GM12878 (cell line): Measurements from ENCODE around the gene SORCS1. TPM values are rescaled to one million over a fixed set of nuclear protein-coding genes. Genes with fewer than 3 reads are reported as not detected.

Experiments used
- ATAC-seq: fragments of 200-7000 bp; cut with Tn5 transposase; 3 replicates; pipeline ENCODE4 v1.9.1; 2020; ENCODE audit warnings: mild to moderate bottlenecking, moderate library complexity
- BruUV-seq: library from RNA; stranded (reverse); fragments of 400-500 nt; replicated peaks from 2 replicates; lab custom pipeline; 2021; lab: Mats Ljungman, UMichigan
- CTCF ChIA-PET: fragments of 300-600 bp; sonication (Branson Sonifier 250); formaldehyde crosslinking; extraction: SDS; loops from one replicate; lab custom pipeline; 2021; ENCODE audit warnings: inconsistent platforms; lab: Yijun Ruan, JAX
- POLR2A ChIA-PET: fragments of 350-600 bp; formaldehyde crosslinking; extraction: SDS; loops from one replicate; lab custom pipeline; 2021; ENCODE audit warnings: inconsistent platforms; lab: Charles Lee
- RAD21 ChIA-PET: fragments of 300-600 bp; sonication (Branson Sonifier 250); formaldehyde crosslinking; loops from one replicate; lab custom pipeline; 2023; ENCODE audit warnings: antibody characterized with exemption; ENCODE audit not compliant: unreplicated experiment; lab: Charles Lee
- SMC1A ChIA-PET: fragments of 300-600 bp; sonication (Branson Sonifier 250); formaldehyde crosslinking; loops from one replicate; lab custom pipeline; 2023; ENCODE audit not compliant: unreplicated experiment, uncharacterized antibody; lab: Charles Lee
- DNase-seq: peaks from one replicate; pipeline ENCODE4 v3.0.0-alpha.2; 2011; ENCODE audit warnings: low read depth, low spot score
- FAIRE-seq: peaks from 3 replicates; lab custom pipeline; 2011; peaks lifted over from hg19 to GRCh38; lab: Jason Lieb, UNC
- H2AFZ ChIP-seq: 2 replicates; pipeline ENCODE4 v1.6.0; 2011; ENCODE audit warnings: low read depth, low read length, control low read depth; ENCODE audit not compliant: control insufficient read depth
- H3K27ac ChIP-seq: 2 replicates; pipeline ENCODE4 v1.5.1; 2011; ENCODE audit warnings: control low read depth; ENCODE audit not compliant: control insufficient read depth, insufficient read depth
- H3K27me3 ChIP-seq, 2 experiments: replicated peaks in 1 of 2; 2 replicates each; pipeline versions ENCODE4 v1.6.0 to v1.6.1; 2011; ENCODE audit warnings: low read length in 1 of 2; ENCODE audit not compliant: control insufficient read depth in 2 of 2, insufficient read depth in 2 of 2
- H3K36me3 ChIP-seq, 2 experiments: 2 replicates each; pipeline ENCODE4 v1.5.1; 2011; ENCODE audit warnings: low read length in 1 of 2; ENCODE audit not compliant: control insufficient read depth in 2 of 2, insufficient read depth in 2 of 2
- H3K4me1 ChIP-seq: 2 replicates; pipeline ENCODE4 v1.6.1; 2011; ENCODE audit warnings: mild to moderate bottlenecking, low read length, moderate library complexity, mixed read lengths; ENCODE audit not compliant: control insufficient read depth, insufficient read depth
- H3K4me2 ChIP-seq: 2 replicates; pipeline ENCODE4 v1.6.0; 2011; ENCODE audit warnings: control low read depth; ENCODE audit not compliant: control insufficient read depth, insufficient read depth
- H3K4me3 ChIP-seq: fragments of 200-600 bp; sonication (generic); 2 replicates; pipeline ENCODE4 v1.5.1; 2016
- H3K79me2 ChIP-seq: 2 replicates; pipeline ENCODE4 v1.6.0; 2011; ENCODE audit warnings: low read length; ENCODE audit not compliant: control insufficient read depth, insufficient read depth
- H3K9ac ChIP-seq: 2 replicates; pipeline ENCODE4 v1.8.0; 2011; ENCODE audit warnings: low read length, control low read depth, mixed read lengths; ENCODE audit not compliant: control insufficient read depth, insufficient read depth
- H3K9me3 ChIP-seq: replicated peaks from 3 replicates; pipeline ENCODE4 v1.5.1; 2011; ENCODE audit warnings: mild to moderate bottlenecking, low read length; ENCODE audit not compliant: control insufficient read depth, insufficient read depth
- H4K20me1 ChIP-seq: 2 replicates; pipeline ENCODE4 v1.6.0; 2011; ENCODE audit not compliant: control insufficient read depth, insufficient read depth
- EGR1 ChIP-seq, 2 experiments: IDR thresholded peaks; 1 replicate in 1 of 2; 2 replicates in 1 of 2; pipeline ENCODE4 v1.6.1; 2011 to 2012; ENCODE audit warnings: low read depth in 2 of 2, low read length in 2 of 2, borderline replicate concordance in 1 of 2, mild to moderate bottlenecking in 1 of 2, moderate library complexity in 1 of 2
- ESRRA ChIP-seq: IDR thresholded peaks from 2 replicates; pipeline ENCODE4 v1.6.1; 2012; ENCODE audit warnings: mild to moderate bottlenecking, low read length, improper control_type of control experiment
- ETV6 ChIP-seq, 2 experiments: fragments of 450-650 bp in 1 of 2; IDR thresholded peaks in 1 of 2; conservative IDR thresholded peaks in 1 of 2; 2 replicates each; pipeline ENCODE4 v1.6.1; 2014; ENCODE audit warnings: antibody characterized with exemption in 1 of 2, borderline replicate concordance in 1 of 2, low read depth in 1 of 2, mild to moderate bottlenecking in 1 of 2, moderate library complexity in 1 of 2
- GABPA ChIP-seq: IDR thresholded peaks from 2 replicates; pipeline ENCODE4 v1.6.1; 2014; ENCODE audit warnings: antibody characterized with exemption, low read depth, mild to moderate bottlenecking, inconsistent platforms
- HDAC2 ChIP-seq: fragments of 200-600 bp; sonication (generic); IDR thresholded peaks from 2 replicates; pipeline ENCODE4 v1.6.1; 2017
- HDAC6 ChIP-seq: fragments of 200-600 bp; sonication (generic); IDR thresholded peaks from one replicate; pipeline ENCODE4 v1.8.0; 2017; ENCODE audit warnings: antibody characterized with exemption; ENCODE audit not compliant: unreplicated experiment
- JUNB ChIP-seq: IDR thresholded peaks from 2 replicates; pipeline ENCODE4 v1.6.1; 2016; ENCODE audit warnings: antibody characterized with exemption, mild to moderate bottlenecking
- SMAD5 ChIP-seq: IDR thresholded peaks from 2 replicates; pipeline ENCODE4 v1.6.1; 2016; ENCODE audit warnings: antibody characterized with exemption, low read depth
- SPI1 ChIP-seq: IDR thresholded peaks from 2 replicates; pipeline ENCODE4 v1.6.1; 2011; ENCODE audit warnings: low read depth, mild to moderate bottlenecking, low read length, moderate library complexity, borderline replicate concordance; ENCODE audit not compliant: insufficient read depth
- STAT1 ChIP-seq: fragments of 450-650 bp; conservative IDR thresholded peaks from 2 replicates; pipeline ENCODE4 v1.6.1; 2014; ENCODE audit warnings: antibody characterized with exemption, mild to moderate bottlenecking
- TARDBP ChIP-seq: IDR thresholded peaks from 2 replicates; pipeline ENCODE4 v1.6.1; 2016; ENCODE audit warnings: borderline replicate concordance
- WGBS: methylation state at CpG from one replicate; pipeline ENCODE4 v1.1.6; 2016; ENCODE audit warnings: low lambda C conversion rate; ENCODE audit not compliant: insufficient replicate concordance, insufficient coverage; ENCODE audit errors: missing lambda C conversion rate; 5-methylcytosine and 5-hydroxymethylcytosine counted together
- in situ Hi-C: fragments of 300-500 bp; cut with MboI; formaldehyde crosslinking; loops from 9 replicates; pipeline ENCODE4 v1.14.3; 2018; ENCODE audit warnings: mixed read lengths
- intact Hi-C: fragments of 100-400 bp; cut with micrococcal nuclease; formaldehyde crosslinking; loops from one replicate; pipeline ENCODE4 v1.14.2; 2022; ENCODE audit not compliant: unreplicated experiment
- polyA plus RNA-seq, 11 experiments: library from polyadenylated mRNA; depleted of rRNA in 4 of 11; unstranded in 6 of 11; stranded (reverse) in 5 of 11; fragments of >200 nt; fragmentation: Nextera tagmentation in 4 of 11; fragmentation: Illumina TruSeq in 1 of 11; extraction: Ambion mirVana in 4 of 11; extraction: Trizol in 1 of 11; gene quantifications; 1 replicate in 1 of 11; 2 replicates in 10 of 11; pipeline versions ENCODE4 v1.2.1 to v1.2.3, GENCODE V29; 2011 to 2016; ENCODE audit warnings: inconsistent platforms in 2 of 11, missing spikeins in 2 of 11, low read depth in 1 of 11
- total RNA-seq, 4 experiments: library from RNA; depleted of rRNA in 3 of 4; stranded (reverse); fragments of >200 nt in 3 of 4; fragmentation: Illumina TruSeq in 1 of 4; extraction: Trizol in 1 of 4; gene quantifications; 2 replicates each; pipeline versions ENCODE4 v1.2.1 to v1.2.3, GENCODE V29; 2013 to 2021
- TF ChIP-seq, protein P1 (sequence below): fragments of 450-650 bp; IDR thresholded peaks from 2 replicates; pipeline ENCODE4 v1.6.1; 2017; ENCODE audit warnings: mild to moderate bottlenecking, moderate library complexity
- TF ChIP-seq, protein P2 (sequence below): fragments of 450-650 bp; IDR thresholded peaks from 2 replicates; pipeline ENCODE4 v1.6.1; 2016; ENCODE audit warnings: mild to moderate bottlenecking
- TF ChIP-seq, protein P3 (sequence below): IDR thresholded peaks from 2 replicates; pipeline ENCODE4 v1.6.1; 2011; ENCODE audit warnings: borderline replicate concordance, low read depth, mild to moderate bottlenecking, moderate library complexity, mixed read lengths, low read length; ENCODE audit not compliant: insufficient read depth; ENCODE audit errors: extremely low read length

Gene SORCS1
- total and polyA plus RNA-seq, 10 of the 15 experiments (the other 5 are each of a cell fraction or from before 2014, with no cell fraction given), result 0.02 to 9.6 (median 0.06) TPM; not detected in 3

DNA sequence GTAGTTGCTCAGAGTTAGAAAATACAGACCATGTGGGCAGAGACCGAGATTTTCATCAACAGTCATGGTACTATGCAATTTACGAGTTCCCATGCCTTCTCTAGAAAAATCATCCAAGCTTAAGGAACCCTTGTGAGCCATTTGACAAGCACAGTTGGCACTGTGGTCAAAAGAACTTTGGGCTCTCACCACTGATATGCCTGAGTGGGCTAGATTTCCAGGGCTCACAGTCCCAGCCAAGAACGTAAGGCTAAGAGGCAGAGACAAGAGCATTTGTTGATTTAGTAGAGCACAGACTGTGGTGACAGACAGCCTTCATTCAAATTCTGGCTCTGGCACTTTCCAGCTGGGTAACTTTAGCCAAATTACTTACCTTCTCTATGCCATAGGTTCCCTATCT is 407.0 kb downstream of the SORCS1 start (continued):
- TF ChIP-seq, protein P1, sequence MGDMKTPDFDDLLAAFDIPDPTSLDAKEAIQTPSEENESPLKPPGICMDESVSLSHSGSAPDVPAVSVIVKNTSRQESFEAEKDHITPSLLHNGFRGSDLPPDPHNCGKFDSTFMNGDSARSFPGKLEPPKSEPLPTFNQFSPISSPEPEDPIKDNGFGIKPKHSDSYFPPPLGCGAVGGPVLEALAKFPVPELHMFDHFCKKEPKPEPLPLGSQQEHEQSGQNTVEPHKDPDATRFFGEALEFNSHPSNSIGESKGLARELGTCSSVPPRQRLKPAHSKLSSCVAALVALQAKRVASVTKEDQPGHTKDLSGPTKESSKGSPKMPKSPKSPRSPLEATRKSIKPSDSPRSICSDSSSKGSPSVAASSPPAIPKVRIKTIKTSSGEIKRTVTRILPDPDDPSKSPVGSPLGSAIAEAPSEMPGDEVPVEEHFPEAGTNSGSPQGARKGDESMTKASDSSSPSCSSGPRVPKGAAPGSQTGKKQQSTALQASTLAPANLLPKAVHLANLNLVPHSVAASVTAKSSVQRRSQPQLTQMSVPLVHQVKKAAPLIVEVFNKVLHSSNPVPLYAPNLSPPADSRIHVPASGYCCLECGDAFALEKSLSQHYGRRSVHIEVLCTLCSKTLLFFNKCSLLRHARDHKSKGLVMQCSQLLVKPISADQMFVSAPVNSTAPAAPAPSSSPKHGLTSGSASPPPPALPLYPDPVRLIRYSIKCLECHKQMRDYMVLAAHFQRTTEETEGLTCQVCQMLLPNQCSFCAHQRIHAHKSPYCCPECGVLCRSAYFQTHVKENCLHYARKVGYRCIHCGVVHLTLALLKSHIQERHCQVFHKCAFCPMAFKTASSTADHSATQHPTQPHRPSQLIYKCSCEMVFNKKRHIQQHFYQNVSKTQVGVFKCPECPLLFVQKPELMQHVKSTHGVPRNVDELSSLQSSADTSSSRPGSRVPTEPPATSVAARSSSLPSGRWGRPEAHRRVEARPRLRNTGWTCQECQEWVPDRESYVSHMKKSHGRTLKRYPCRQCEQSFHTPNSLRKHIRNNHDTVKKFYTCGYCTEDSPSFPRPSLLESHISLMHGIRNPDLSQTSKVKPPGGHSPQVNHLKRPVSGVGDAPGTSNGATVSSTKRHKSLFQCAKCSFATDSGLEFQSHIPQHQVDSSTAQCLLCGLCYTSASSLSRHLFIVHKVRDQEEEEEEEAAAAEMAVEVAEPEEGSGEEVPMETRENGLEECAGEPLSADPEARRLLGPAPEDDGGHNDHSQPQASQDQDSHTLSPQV, result no peak
- TF ChIP-seq STAT1 (no peak), TARDBP (no peak), SPI1 (no peak)

DNA sequence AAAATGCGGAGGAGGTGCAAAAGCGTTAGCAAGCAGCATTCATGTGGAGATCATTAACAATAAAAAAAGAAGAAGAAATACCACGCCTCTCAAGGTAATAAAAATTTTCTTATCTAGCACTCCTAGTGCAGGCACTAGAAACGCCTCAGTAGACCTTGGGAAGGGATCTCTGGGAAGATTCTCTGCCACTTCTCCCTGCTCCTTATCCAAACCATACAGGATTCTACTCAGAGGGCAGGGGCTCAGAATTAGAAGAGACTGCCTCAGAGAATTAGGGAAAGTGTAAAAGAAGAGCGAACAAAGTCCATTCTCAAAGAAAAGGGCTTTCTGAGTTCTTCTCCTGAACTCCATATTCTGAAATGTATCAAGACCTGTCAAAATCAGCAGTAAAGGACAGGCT is 413.4 kb downstream of the SORCS1 start:
- H4K20me1 ChIP-seq, result no peaks in the 10 kb centered on the region
- no peak overlapping the region for H3K4me3 ChIP-seq
- no peaks in the 10 kb centered on the region for H3K4me1 ChIP-seq
- DNase-seq (no peak), FAIRE-seq (no peak), ATAC-seq (no peak)
- no peak overlapping the region for H3K4me2 ChIP-seq
- BruUV-seq, result no TSS peak
- ChIA-PET CTCF (no interaction called here), POLR2A (no interaction called here), SMC1A (no interaction called here), RAD21 (no interaction called here)
- in situ Hi-C loops, result no loop called here
- H3K9me3 ChIP-seq, result no peaks in the 10 kb centered on the region
- TF ChIP-seq ESRRA (no peak), SMAD5 (no peak), JUNB (no peak), HDAC6 (no peak), ETV6 (conservative IDR thresholded peaks at IDR 0.05 in 1 of 2, IDR thresholded peaks at IDR 0.05 in 1 of 2; ENCODE audit: borderline replicate concordance in 1 of 2, low read depth in 1 of 2) (no peak), GABPA (no peak), HDAC2 (no peak), EGR1 (IDR thresholded peaks at IDR 0.05; ENCODE audit: borderline replicate concordance in 1 of 2, low read depth in 2 of 2, low read length in 2 of 2) (no peak)
- TF ChIP-seq, protein P2, sequence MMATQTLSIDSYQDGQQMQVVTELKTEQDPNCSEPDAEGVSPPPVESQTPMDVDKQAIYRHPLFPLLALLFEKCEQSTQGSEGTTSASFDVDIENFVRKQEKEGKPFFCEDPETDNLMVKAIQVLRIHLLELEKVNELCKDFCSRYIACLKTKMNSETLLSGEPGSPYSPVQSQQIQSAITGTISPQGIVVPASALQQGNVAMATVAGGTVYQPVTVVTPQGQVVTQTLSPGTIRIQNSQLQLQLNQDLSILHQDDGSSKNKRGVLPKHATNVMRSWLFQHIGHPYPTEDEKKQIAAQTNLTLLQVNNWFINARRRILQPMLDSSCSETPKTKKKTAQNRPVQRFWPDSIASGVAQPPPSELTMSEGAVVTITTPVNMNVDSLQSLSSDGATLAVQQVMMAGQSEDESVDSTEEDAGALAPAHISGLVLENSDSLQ, result no peak
- TF ChIP-seq, protein P3, sequence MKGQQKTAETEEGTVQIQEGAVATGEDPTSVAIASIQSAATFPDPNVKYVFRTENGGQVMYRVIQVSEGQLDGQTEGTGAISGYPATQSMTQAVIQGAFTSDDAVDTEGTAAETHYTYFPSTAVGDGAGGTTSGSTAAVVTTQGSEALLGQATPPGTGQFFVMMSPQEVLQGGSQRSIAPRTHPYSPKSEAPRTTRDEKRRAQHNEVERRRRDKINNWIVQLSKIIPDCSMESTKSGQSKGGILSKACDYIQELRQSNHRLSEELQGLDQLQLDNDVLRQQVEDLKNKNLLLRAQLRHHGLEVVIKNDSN, result no peak
- H2AFZ ChIP-seq, result no peak overlapping the region
- H3K27ac ChIP-seq, result no peak overlapping the region
- no peak overlapping the region for H3K9ac ChIP-seq
- no peaks in the 10 kb centered on the region for H3K79me2 ChIP-seq
- H3K27me3 ChIP-seq, result no peaks in the 10 kb centered on the region
- 12% methylated on average over 3 of the region's 5 CpGs for WGBS
- intact Hi-C loops, result no loop called here
- H3K36me3 ChIP-seq, result no peaks in the 10 kb centered on the region
